HCT116 (cell line): ENCODE data around the gene RNF212B. TPM values are rescaled to one million over a fixed set of nuclear protein-coding genes. Genes with fewer than 3 reads are reported as not detected.

Experiments used
- ATAC-seq: fragments of 200-7000 bp; cut with Tn5 transposase; 2 replicates; pipeline ENCODE4 v1.9.1; 2020; ENCODE audit warnings: mild to moderate bottlenecking, moderate library complexity
- BruUV-seq: library from RNA; stranded (reverse); fragments of 400-500 nt; replicated peaks from 2 replicates; lab custom pipeline; 2021; lab: Mats Ljungman, UMichigan
- CTCF ChIA-PET: fragments of 300-600 bp; sonication (Branson Sonifier 250); formaldehyde crosslinking; loops from one replicate; lab custom pipeline; 2021; ENCODE audit warnings: antibody characterized with exemption; lab: Charles Lee
- POLR2A ChIA-PET: fragments of 300-600, 350-600 bp; sonication (Branson Sonifier 250); formaldehyde crosslinking; loops from one replicate; lab custom pipeline; 2021; ENCODE audit warnings: antibody characterized with exemption; lab: Charles Lee
- RAD21 ChIA-PET, 2 experiments: fragments of 300-600 bp; sonication (Branson Sonifier 250); formaldehyde crosslinking; loops; one replicate each; lab custom pipeline; 2023; ENCODE audit warnings: low total read pairs in 2 of 2; ENCODE audit not compliant: uncharacterized antibody in 2 of 2, unreplicated experiment in 2 of 2, low non-redundant PET in 1 of 2; lab: Charles Lee
- DNase-seq: peaks from one replicate; pipeline ENCODE4 v3.0.0-alpha.2; 2010; ENCODE audit warnings: low read depth, low spot score
- H2AFZ ChIP-seq: fragments of 200-600 bp; shearing (Covaris generic), sonication (generic); 2 replicates; pipeline ENCODE4 v1.6.1; 2017; ENCODE audit warnings: low read depth, mixed run types, mixed read lengths, antibody characterized with exemption, low read length; ENCODE audit not compliant: poor library complexity, severe bottlenecking
- H3K27ac ChIP-seq: 2 replicates; pipeline ENCODE4 v1.5.1; 2012; ENCODE audit warnings: low read depth, low read length
- H3K27me3 ChIP-seq: fragments of 200-600 bp; sonication (generic); 2 replicates; pipeline ENCODE4 v1.6.1; 2016; ENCODE audit warnings: mixed run types, low read length, mixed read lengths; ENCODE audit not compliant: insufficient read depth
- H3K36me3 ChIP-seq, 2 experiments: fragments of 200-500 bp in 1 of 2; fragments of 200-600 bp in 1 of 2; sonication (Bioruptor generic) in 1 of 2; sonication (generic) in 1 of 2; 2 replicates each; pipeline versions ENCODE4 v1.5.1 to v1.6.1; 2014 to 2016; ENCODE audit warnings: low read length in 2 of 2, inconsistent platforms in 1 of 2, mixed read lengths in 1 of 2, mixed run types in 1 of 2; ENCODE audit not compliant: insufficient read depth in 2 of 2, control insufficient read depth in 1 of 2
- H3K4me1 ChIP-seq, 2 experiments: fragments of 200-600 bp in 1 of 2; sonication (generic) in 1 of 2; 2 replicates each; pipeline versions ENCODE4 v1.5.1 to v1.6.1; 2012 to 2017; ENCODE audit warnings: low read length in 2 of 2, inconsistent platforms in 1 of 2, mild to moderate bottlenecking in 1 of 2, mixed read lengths in 1 of 2, mixed run types in 1 of 2, moderate library complexity in 1 of 2; ENCODE audit not compliant: insufficient read depth in 2 of 2, control insufficient read depth in 1 of 2
- H3K4me2 ChIP-seq: fragments of 200-600 bp; sonication (generic); 2 replicates; pipeline ENCODE4 v1.6.1; 2017; ENCODE audit warnings: mixed run types, low read length, mixed read lengths
- H3K4me3 ChIP-seq, 2 experiments: fragments of 200-600 bp in 1 of 2; sonication (generic) in 1 of 2; replicated peaks in 1 of 2; 2 replicates each; pipeline ENCODE4 v1.5.1; 2011 to 2016; ENCODE audit warnings: low read length in 2 of 2, control low read depth in 1 of 2, low read depth in 1 of 2, mild to moderate bottlenecking in 1 of 2, mixed read lengths in 1 of 2, mixed run types in 1 of 2
- H3K79me2 ChIP-seq: fragments of 200-600 bp; sonication (generic); 2 replicates; pipeline ENCODE4 v1.6.1; 2017; ENCODE audit warnings: mild to moderate bottlenecking, mixed run types, low read length, moderate library complexity, mixed read lengths; ENCODE audit not compliant: insufficient read depth
- H3K9ac ChIP-seq: fragments of 200-600 bp; sonication (generic); 2 replicates; pipeline ENCODE4 v1.6.1; 2016; ENCODE audit warnings: low read length, mixed read lengths
- H3K9me2 ChIP-seq: fragments of 200-600 bp; sonication (generic), shearing (Covaris generic); 2 replicates; pipeline ENCODE4 v1.6.1; 2017; ENCODE audit warnings: mixed run types, mild to moderate bottlenecking, moderate library complexity; ENCODE audit not compliant: insufficient read depth
- H3K9me3 ChIP-seq, 2 experiments: fragments of 200-500 bp in 1 of 2; fragments of 200-600 bp in 1 of 2; sonication (Bioruptor generic) in 1 of 2; sonication (generic) in 1 of 2; 2 replicates each; pipeline ENCODE4 v1.6.1; 2014 to 2017; ENCODE audit warnings: low read length in 2 of 2, mixed read lengths in 2 of 2, inconsistent platforms in 1 of 2, low read depth in 1 of 2, mild to moderate bottlenecking in 1 of 2, mixed run types in 1 of 2, moderate library complexity in 1 of 2; ENCODE audit not compliant: control insufficient read depth in 1 of 2, insufficient read depth in 1 of 2
- H4K20me1 ChIP-seq: fragments of 200-600 bp; sonication (generic), shearing (Covaris generic); 2 replicates; pipeline ENCODE4 v1.6.1; 2017; ENCODE audit warnings: mixed run types, mild to moderate bottlenecking, moderate library complexity; ENCODE audit not compliant: insufficient read depth
- CEBPB ChIP-seq: IDR thresholded peaks from 2 replicates; pipeline ENCODE4 v1.6.1; 2012; ENCODE audit warnings: low read depth
- EGR1 ChIP-seq: IDR thresholded peaks from 2 replicates; pipeline ENCODE4 v1.6.1; 2012; ENCODE audit warnings: low read depth
- ELF1 ChIP-seq: IDR thresholded peaks from 2 replicates; pipeline ENCODE4 v1.6.1; 2012; ENCODE audit warnings: low read depth, borderline replicate concordance
- EZH2 ChIP-seq: fragments of 200-600 bp; sonication (generic); IDR thresholded peaks from 2 replicates; pipeline ENCODE4 v1.6.1; 2017; ENCODE audit warnings: antibody characterized with exemption, mixed run types
- EZH2phosphoT487 ChIP-seq: fragments of 200-600 bp; IDR thresholded peaks from 2 replicates; pipeline ENCODE4 v1.6.1; 2018; ENCODE audit warnings: antibody characterized with exemption, borderline replicate concordance
- FOSL1 ChIP-seq: IDR thresholded peaks from 2 replicates; pipeline ENCODE4 v1.6.1; 2012; ENCODE audit warnings: low read depth
- JUND ChIP-seq: IDR thresholded peaks from 2 replicates; pipeline ENCODE4 v1.6.1; 2012
- POLR2AphosphoS5 ChIP-seq: IDR thresholded peaks from 2 replicates; pipeline ENCODE4 v1.6.1; 2011; ENCODE audit warnings: mild to moderate bottlenecking, low read depth, low read length, moderate library complexity
- RAD21 ChIP-seq: IDR thresholded peaks from 2 replicates; pipeline ENCODE4 v1.6.1; 2012; ENCODE audit warnings: low read depth, mild to moderate bottlenecking
- SP1 ChIP-seq: IDR thresholded peaks from 2 replicates; pipeline ENCODE4 v1.6.1; 2012; ENCODE audit warnings: low read depth
- SRF ChIP-seq: IDR thresholded peaks from 2 replicates; pipeline ENCODE4 v1.6.1; 2012; ENCODE audit warnings: low read depth
- TCF7L2 ChIP-seq: IDR thresholded peaks from 2 replicates; pipeline ENCODE4 v1.7.0; 2011; ENCODE audit warnings: borderline replicate concordance, inconsistent platforms; ENCODE audit not compliant: insufficient read depth, insufficient read length; ENCODE audit errors: extremely low read depth
- YY1 ChIP-seq: IDR thresholded peaks from 2 replicates; pipeline ENCODE4 v1.6.1; 2011; ENCODE audit warnings: low read length, low read depth, moderate library complexity, mild to moderate bottlenecking; ENCODE audit not compliant: insufficient replicate concordance; ENCODE audit errors: extremely low read depth
- ZFX ChIP-seq: fragments of 450-650 bp; IDR thresholded peaks from 2 replicates; pipeline ENCODE4 v1.6.1; 2017
- ZNF274 ChIP-seq: fragments of 200-500 bp; sonication (Bioruptor generic); IDR thresholded peaks from 2 replicates; pipeline ENCODE4 v1.6.1; 2014; ENCODE audit warnings: mild to moderate bottlenecking, low read depth, low read length, inconsistent platforms
- intact Hi-C: fragments of 100-400 bp; cut with micrococcal nuclease; formaldehyde crosslinking; loops from 2 replicates; pipeline ENCODE4 v1.10.0; 2022
- total RNA-seq: library from RNA; stranded (reverse); gene quantifications from one replicate; pipeline ENCODE4 v1.2.1, GENCODE V29; 2021; ENCODE audit not compliant: unreplicated experiment
- TF ChIP-seq, protein P1 (sequence below), 3 experiments: fragments of 200-600 bp in 1 of 3; sonication (generic) in 1 of 3; IDR thresholded peaks in 2 of 3; conservative IDR thresholded peaks in 1 of 3; 2 replicates each; pipeline ENCODE4 v1.5.1; 2012 to 2017; ENCODE audit warnings: low read depth in 2 of 3, low read length in 2 of 3, antibody characterized with exemption in 1 of 3, borderline replicate concordance in 1 of 3, control low read depth in 1 of 3, mild to moderate bottlenecking in 1 of 3, mixed read lengths in 1 of 3, mixed run types in 1 of 3, moderate library complexity in 1 of 3; ENCODE audit not compliant: insufficient read depth in 1 of 3
- TF ChIP-seq, protein P2 (sequence below): IDR thresholded peaks from 2 replicates; pipeline ENCODE4 v1.6.1; 2012
- TF ChIP-seq, protein P3 (sequence below): IDR thresholded peaks from 2 replicates; pipeline ENCODE4 v1.6.1; 2011; ENCODE audit warnings: mild to moderate bottlenecking, low read length, moderate library complexity; ENCODE audit not compliant: insufficient replicate concordance; ENCODE audit errors: extremely low read depth
- TF ChIP-seq, protein P4 (sequence below): IDR thresholded peaks from 2 replicates; pipeline ENCODE4 v1.6.1; 2012
- TF ChIP-seq, protein P5 (sequence below): IDR thresholded peaks from 2 replicates; pipeline ENCODE4 v1.6.1; 2012; ENCODE audit warnings: low read depth

RNF212B gene
- total RNA-seq, 1 experiment from 2014 or later = not detected

DNA sequence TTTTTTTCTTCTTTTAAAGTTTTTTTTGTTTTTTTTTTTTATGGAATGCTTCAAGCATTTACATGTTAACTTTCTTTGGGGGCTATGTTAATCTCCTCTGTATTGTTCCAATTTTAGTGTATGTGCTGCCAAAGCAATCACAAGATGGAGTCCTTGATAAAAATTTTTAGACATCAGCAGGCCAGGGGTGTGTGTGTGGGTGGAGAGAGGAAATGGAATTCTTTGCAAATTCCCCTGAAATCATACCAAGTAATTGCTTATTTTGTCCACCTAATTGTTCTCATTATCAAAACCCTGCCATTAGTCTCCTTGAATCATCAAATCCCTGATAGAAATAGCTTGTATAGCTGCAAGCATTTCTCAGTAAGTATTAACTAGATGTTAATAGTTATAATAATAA lies 21.7 kb downstream of the RNF212B start:
- no peaks in the 10 kb centered on the region for H4K20me1 ChIP-seq
- no peaks in the 10 kb centered on the region for H3K9me3 ChIP-seq
- H3K4me3 ChIP-seq = no peak overlapping the region
- CTCF ChIA-PET = no interaction called here
- H3K27ac ChIP-seq = no peak overlapping the region
- no peak overlapping the region for H3K4me2 ChIP-seq
- ATAC-seq = no peak
- no peaks in the 10 kb centered on the region; the same call in none of the 2 replicates for H3K27me3 ChIP-seq
- intact Hi-C loops = no loop called here
- no peaks in the 10 kb centered on the region for H3K36me3 ChIP-seq
- TF ChIP-seq FOSL1 = no peak
- TF ChIP-seq POLR2AphosphoS5 = no peak
- TF ChIP-seq EZH2 = no peak
- TF ChIP-seq, protein P1, sequence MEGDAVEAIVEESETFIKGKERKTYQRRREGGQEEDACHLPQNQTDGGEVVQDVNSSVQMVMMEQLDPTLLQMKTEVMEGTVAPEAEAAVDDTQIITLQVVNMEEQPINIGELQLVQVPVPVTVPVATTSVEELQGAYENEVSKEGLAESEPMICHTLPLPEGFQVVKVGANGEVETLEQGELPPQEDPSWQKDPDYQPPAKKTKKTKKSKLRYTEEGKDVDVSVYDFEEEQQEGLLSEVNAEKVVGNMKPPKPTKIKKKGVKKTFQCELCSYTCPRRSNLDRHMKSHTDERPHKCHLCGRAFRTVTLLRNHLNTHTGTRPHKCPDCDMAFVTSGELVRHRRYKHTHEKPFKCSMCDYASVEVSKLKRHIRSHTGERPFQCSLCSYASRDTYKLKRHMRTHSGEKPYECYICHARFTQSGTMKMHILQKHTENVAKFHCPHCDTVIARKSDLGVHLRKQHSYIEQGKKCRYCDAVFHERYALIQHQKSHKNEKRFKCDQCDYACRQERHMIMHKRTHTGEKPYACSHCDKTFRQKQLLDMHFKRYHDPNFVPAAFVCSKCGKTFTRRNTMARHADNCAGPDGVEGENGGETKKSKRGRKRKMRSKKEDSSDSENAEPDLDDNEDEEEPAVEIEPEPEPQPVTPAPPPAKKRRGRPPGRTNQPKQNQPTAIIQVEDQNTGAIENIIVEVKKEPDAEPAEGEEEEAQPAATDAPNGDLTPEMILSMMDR (IDR thresholded peaks at IDR 0.05 in 2 of 3, conservative IDR thresholded peaks at IDR 0.05 in 1 of 3; ENCODE audit: borderline replicate concordance in 1 of 3, insufficient read depth in 1 of 3, low read depth in 2 of 3, low read length in 2 of 3) = no peak
- TF ChIP-seq RAD21 = no peak
- TF ChIP-seq CEBPB = no peak
- TF ChIP-seq, protein P2, sequence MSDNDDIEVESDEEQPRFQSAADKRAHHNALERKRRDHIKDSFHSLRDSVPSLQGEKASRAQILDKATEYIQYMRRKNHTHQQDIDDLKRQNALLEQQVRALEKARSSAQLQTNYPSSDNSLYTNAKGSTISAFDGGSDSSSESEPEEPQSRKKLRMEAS = no peak
- TF ChIP-seq ZNF274 = no peak
- TF ChIP-seq YY1 = no peak
- TF ChIP-seq ZFX = no peak
- no peak for TF ChIP-seq SRF
- no peak for TF ChIP-seq EGR1
- no peak for TF ChIP-seq JUND
- TF ChIP-seq, protein P3, sequence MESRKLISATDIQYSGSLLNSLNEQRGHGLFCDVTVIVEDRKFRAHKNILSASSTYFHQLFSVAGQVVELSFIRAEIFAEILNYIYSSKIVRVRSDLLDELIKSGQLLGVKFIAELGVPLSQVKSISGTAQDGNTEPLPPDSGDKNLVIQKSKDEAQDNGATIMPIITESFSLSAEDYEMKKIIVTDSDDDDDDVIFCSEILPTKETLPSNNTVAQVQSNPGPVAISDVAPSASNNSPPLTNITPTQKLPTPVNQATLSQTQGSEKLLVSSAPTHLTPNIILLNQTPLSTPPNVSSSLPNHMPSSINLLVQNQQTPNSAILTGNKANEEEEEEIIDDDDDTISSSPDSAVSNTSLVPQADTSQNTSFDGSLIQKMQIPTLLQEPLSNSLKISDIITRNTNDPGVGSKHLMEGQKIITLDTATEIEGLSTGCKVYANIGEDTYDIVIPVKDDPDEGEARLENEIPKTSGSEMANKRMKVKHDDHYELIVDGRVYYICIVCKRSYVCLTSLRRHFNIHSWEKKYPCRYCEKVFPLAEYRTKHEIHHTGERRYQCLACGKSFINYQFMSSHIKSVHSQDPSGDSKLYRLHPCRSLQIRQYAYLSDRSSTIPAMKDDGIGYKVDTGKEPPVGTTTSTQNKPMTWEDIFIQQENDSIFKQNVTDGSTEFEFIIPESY = no peak
- TF ChIP-seq, protein P4, sequence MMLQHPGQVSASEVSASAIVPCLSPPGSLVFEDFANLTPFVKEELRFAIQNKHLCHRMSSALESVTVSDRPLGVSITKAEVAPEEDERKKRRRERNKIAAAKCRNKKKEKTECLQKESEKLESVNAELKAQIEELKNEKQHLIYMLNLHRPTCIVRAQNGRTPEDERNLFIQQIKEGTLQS = no peak
- no peak for TF ChIP-seq SP1
- no peak for TF ChIP-seq TCF7L2
- TF ChIP-seq EZH2phosphoT487 = no peak
- TF ChIP-seq ELF1 = no peak
- TF ChIP-seq, protein P5, sequence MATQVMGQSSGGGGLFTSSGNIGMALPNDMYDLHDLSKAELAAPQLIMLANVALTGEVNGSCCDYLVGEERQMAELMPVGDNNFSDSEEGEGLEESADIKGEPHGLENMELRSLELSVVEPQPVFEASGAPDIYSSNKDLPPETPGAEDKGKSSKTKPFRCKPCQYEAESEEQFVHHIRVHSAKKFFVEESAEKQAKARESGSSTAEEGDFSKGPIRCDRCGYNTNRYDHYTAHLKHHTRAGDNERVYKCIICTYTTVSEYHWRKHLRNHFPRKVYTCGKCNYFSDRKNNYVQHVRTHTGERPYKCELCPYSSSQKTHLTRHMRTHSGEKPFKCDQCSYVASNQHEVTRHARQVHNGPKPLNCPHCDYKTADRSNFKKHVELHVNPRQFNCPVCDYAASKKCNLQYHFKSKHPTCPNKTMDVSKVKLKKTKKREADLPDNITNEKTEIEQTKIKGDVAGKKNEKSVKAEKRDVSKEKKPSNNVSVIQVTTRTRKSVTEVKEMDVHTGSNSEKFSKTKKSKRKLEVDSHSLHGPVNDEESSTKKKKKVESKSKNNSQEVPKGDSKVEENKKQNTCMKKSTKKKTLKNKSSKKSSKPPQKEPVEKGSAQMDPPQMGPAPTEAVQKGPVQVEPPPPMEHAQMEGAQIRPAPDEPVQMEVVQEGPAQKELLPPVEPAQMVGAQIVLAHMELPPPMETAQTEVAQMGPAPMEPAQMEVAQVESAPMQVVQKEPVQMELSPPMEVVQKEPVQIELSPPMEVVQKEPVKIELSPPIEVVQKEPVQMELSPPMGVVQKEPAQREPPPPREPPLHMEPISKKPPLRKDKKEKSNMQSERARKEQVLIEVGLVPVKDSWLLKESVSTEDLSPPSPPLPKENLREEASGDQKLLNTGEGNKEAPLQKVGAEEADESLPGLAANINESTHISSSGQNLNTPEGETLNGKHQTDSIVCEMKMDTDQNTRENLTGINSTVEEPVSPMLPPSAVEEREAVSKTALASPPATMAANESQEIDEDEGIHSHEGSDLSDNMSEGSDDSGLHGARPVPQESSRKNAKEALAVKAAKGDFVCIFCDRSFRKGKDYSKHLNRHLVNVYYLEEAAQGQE = no peak
- TF ChIP-seq, all 23 proteins: peak for 0
- no TSS peak for BruUV-seq
- ChIA-PET POLR2A (no interaction called here), RAD21 (no interaction called here)
- no peak overlapping the region for H3K9ac ChIP-seq
- no peaks in the 10 kb centered on the region for H3K79me2 ChIP-seq
- H3K9me2 ChIP-seq = no peaks in the 10 kb centered on the region
- no peak for DNase-seq
- H3K4me1 ChIP-seq = no peaks in the 10 kb centered on the region
- no peak overlapping the region for H2AFZ ChIP-seq
